HG03575 (cell line): ENCODE measurements around the gene CELSR1.
"Not testable (repeated sequence)": the region's sequence is repeated elsewhere in the genome, so short reads cannot be mapped to it uniquely, and the experiment has no call there.

Source experiments
- ATAC-seq: cut with Tn5 transposase; IDR thresholded peaks from one replicate; pipeline ENCODE4 v1.9.1; 2021; ENCODE audit not compliant: unreplicated experiment, insufficient number of reproducible peaks, low FRiP score; ENCODE audit errors: extremely low read depth

CELSR1 gene

GRCh38 chr22:46518038-46518437, 19.4 kb downstream of the CELSR1 start:
- ATAC-seq, result no peak

GRCh38 chr22:46517255-46517761, 20.1 kb downstream of the CELSR1 start:
- ATAC-seq, result no peak

GRCh38 chr22:46516638-46517037, 20.8 kb downstream of the CELSR1 start:
- no peak for ATAC-seq

- not testable (repeated sequence) for ATAC-seq
These were observed 21.3 kb downstream of the CELSR1 start for GRCh38 chr22:46516112-46516487.

GRCh38 chr22:46515208-46516111, 22.0 kb downstream of the CELSR1 start:
- ATAC-seq, result no peak

- ATAC-seq, result no peak
These were observed 22.7 kb downstream of the CELSR1 start for GRCh38 chr22:46514592-46515207.

- no peak for ATAC-seq
These were observed 23.4 kb downstream of the CELSR1 start for GRCh38 chr22:46513908-46514550.

GRCh38 chr22:46512683-46513082, 24.7 kb downstream of the CELSR1 start:
- ATAC-seq, result no peak

GRCh38 chr22:46512039-46512370, 25.4 kb downstream of the CELSR1 start:
- no peak for ATAC-seq

GRCh38 chr22:46511151-46512038, 26.0 kb downstream of the CELSR1 start:
- no peak for ATAC-seq

GRCh38 chr22:46509416-46510089, 27.9 kb downstream of the CELSR1 start:
- no peak for ATAC-seq

- no peak for ATAC-seq
These were observed 28.9 kb downstream of the CELSR1 start for GRCh38 chr22:46508491-46508999.

GRCh38 chr22:46507451-46508425, 29.7 kb downstream of the CELSR1 start:
- no peak for ATAC-seq

- no peak for ATAC-seq
These were observed 32.8 kb downstream of the CELSR1 start for GRCh38 chr22:46504584-46504983.

GRCh38 chr22:46502440-46503175, 34.8 kb downstream of the CELSR1 start:
- ATAC-seq, result no peak

- no peak for ATAC-seq
These were observed 35.7 kb downstream of the CELSR1 start for GRCh38 chr22:46501701-46502100.

- ATAC-seq, result not testable (repeated sequence)
These were observed 36.2 kb downstream of the CELSR1 start for GRCh38 chr22:46501265-46501664.
